ENCODE results near the gene R3HDM2. TPM values are rescaled to one million over a fixed set of nuclear protein-coding genes. Genes with fewer than 3 reads are reported as not detected.
A peak's percentile ranks its signal among the peaks of the same experiment; 100 is the strongest.

The R3HDM2 gene
- total and polyA plus RNA-seq, 2 of the 13 experiments (the other 11 are each of a cell fraction or from before 2014, with no cell fraction given): 11.1 to 23.5 TPM

- TF ChIP-seq ZNF710 (CRISPR knock-in tag; IDR thresholded peaks at IDR 0.05; ENCODE audit: borderline replicate concordance): no peak
- TF ChIP-seq KLF6 (CRISPR knock-in tag; IDR thresholded peaks at IDR 0.05): no peak
- TF ChIP-seq ARNT2 (CRISPR knock-in tag; IDR thresholded peaks at IDR 0.05; ENCODE audit: low read depth): peak; percentile 12; the same call in 1 of the 2 replicates
- no peak for TF ChIP-seq SNRNP70 (IDR thresholded peaks at IDR 0.05; ENCODE audit: low read depth, low read length)
Observed at GRCh38 chr12:57239587-57240065, 191.2 kb downstream of the R3HDM2 start (continued).

- no peaks in the 10 kb centered on the region for H3K79me2 ChIP-seq (ENCODE audit: insufficient read depth, low read length)
- H3K36me3 ChIP-seq (replicated peaks in 1 of 2; ENCODE audit: control insufficient read depth in 1 of 2, insufficient read depth in 2 of 2, low read length in 2 of 2): peaks cover 0 to 6% of the 10 kb centered on the region in 2 experiments; a peak in 4 of 5 replicates
- intact Hi-C loops (cut with micrococcal nuclease; ENCODE audit: unreplicated experiment): loop anchor here (1.0 to 2.0 kb wide), 2 partner anchors 9 to 14 kb away; no protein-coding TSS in a partner anchor
- peak overlapping the region; percentile 66 to 83 (median 67) for H3K4me3 ChIP-seq (replicated peaks in 1 of 3; ENCODE audit: insufficient read depth in 1 of 3, low read depth in 2 of 3, low read length in 3 of 3)
- H2AFZ ChIP-seq (ENCODE audit: low read length): no peak overlapping the region
- H3K9me3 ChIP-seq (ENCODE audit: low read length): no peaks in the 10 kb centered on the region
- FAIRE-seq (no peak), DNase-seq (ENCODE audit: low spot score) (peak; percentile 68), ATAC-seq (peak; percentile 51)
- CTCF ChIA-PET (ENCODE audit: low intra/inter-chr PET ratio, low total read pairs): interaction anchor here (4.9 to 11.7 kb wide), 2 partner anchors 13 to 25 kb away, joined by 87 to 308 read pairs; partner anchors contain the start of genes NXPH4 and SHMT2
- H3K27ac ChIP-seq (ENCODE audit: extremely low read length, insufficient read depth, low read length): no peak overlapping the region
- in situ Hi-C loops (cut with HindIII; ENCODE audit: extremely low pct_ligation_motif_present, low pct_unique_long_range_greater_than_20kb): no loop called here
- H4K20me1 ChIP-seq (ENCODE audit: insufficient read depth, low read length): peaks cover 4% of the 10 kb centered on the region; the same call in 1 of the 2 replicates
- peaks cover 79% of the 10 kb centered on the region for H3K4me1 ChIP-seq (ENCODE audit: insufficient read depth, low read length)
- BruUV-seq (replicated peaks): no TSS peak
- H3K9ac ChIP-seq (ENCODE audit: insufficient read depth, low read depth, low read length): peak overlapping the region; percentile 45
- WGBS (ENCODE audit: low lambda C conversion rate): 9% methylated on average over 13 of the region's 47 CpGs
- H3K27me3 ChIP-seq (ENCODE audit: control insufficient read depth in 1 of 2, insufficient read depth in 2 of 2, low read length in 2 of 2): peaks cover 18 to 44% of the 10 kb centered on the region in 2 experiments
- peak overlapping the region; percentile 99 for H3K4me2 ChIP-seq (ENCODE audit: low read depth, low read length)
- POLR2A ChIA-PET: interaction anchor here (0.9 to 8.9 kb wide), 5 partner anchors 9 to 111 kb away, joined by 3 to 116 read pairs (median 3); partner anchors contain the start of genes LRP1 and SHMT2
- TF ChIP-seq PPARG (CRISPR knock-in tag; conservative IDR thresholded peaks at IDR 0.05) (peak; percentile 40), ZNF713 (CRISPR knock-in tag; IDR thresholded peaks at IDR 0.05) (0 out of 2 replicates have a peak, but pooled peaks have one; percentile 75), CENPT (CRISPR knock-in tag; IDR thresholded peaks at IDR 0.05; ENCODE audit: low read depth) (0 out of 2 replicates have a peak, but pooled peaks have one; percentile 7), ZBTB7A (CRISPR knock-in tag; IDR thresholded peaks at IDR 0.05) (peak; percentile 74; the same call in 1 of the 2 replicates), KLF9 (CRISPR knock-in tag; IDR thresholded peaks at IDR 0.05; ENCODE audit: low read depth) (no peak), ARHGAP35 (CRISPR knock-in tag; IDR thresholded peaks at IDR 0.05; ENCODE audit: borderline replicate concordance) (no peak), ZNF737 (CRISPR knock-in tag; IDR thresholded peaks at IDR 0.05; ENCODE audit: borderline replicate concordance) (no peak), MBD4 (IDR thresholded peaks at IDR 0.05; ENCODE audit: borderline replicate concordance, low read length) (no peak), RBFOX2 (IDR thresholded peaks at IDR 0.05; ENCODE audit: low read depth, low read length) (peak; percentile 83; the same call in 1 of the 2 replicates), ARNT (IDR thresholded peaks at IDR 0.05) (no peak), ZFX (CRISPR knock-in tag; IDR thresholded peaks at IDR 0.05; ENCODE audit: low read depth) (peak; percentile 65; the same call in 1 of the 2 replicates), ZNF547 (CRISPR knock-in tag; IDR thresholded peaks at IDR 0.05) (peak; percentile 60; the same call in 1 of the 2 replicates), ZSCAN30 (CRISPR knock-in tag; IDR thresholded peaks at IDR 0.05) (no peak), ZBTB20 (CRISPR knock-in tag; IDR thresholded peaks at IDR 0.05; ENCODE audit: borderline replicate concordance, low read depth) (no peak), STAG1 (CRISPR knock-in tag; IDR thresholded peaks at IDR 0.05) (peak; percentile 92), ZNF580 (CRISPR knock-in tag; IDR thresholded peaks at IDR 0.05; ENCODE audit: borderline replicate concordance, low read depth) (peak; percentile 87)
Observed at GRCh38 chr12:57238854-57239554, 191.8 kb downstream of the R3HDM2 start.
